K562 (cell line): Measurements from ENCODE around the gene RNASEH2C. TPM values are rescaled to one million over a fixed set of nuclear protein-coding genes. Genes with fewer than 3 reads are reported as not detected.

ENCODE experiments used
- ARHGAP35 ChIP-seq: fragments of 450-650 bp; IDR thresholded peaks from 2 replicates; pipeline ENCODE4 v1.6.1; 2018; ENCODE audit not compliant: partially characterized antibody
- ARID1B ChIP-seq: fragments of 450-650 bp; IDR thresholded peaks from 2 replicates; pipeline ENCODE4 v1.6.1; 2016; ENCODE audit warnings: antibody characterized with exemption, mild to moderate bottlenecking, inconsistent platforms
- BCOR ChIP-seq: fragments of 450-650 bp; IDR thresholded peaks from 2 replicates; pipeline ENCODE4 v1.6.1; 2016
- CBFA2T2 ChIP-seq: fragments of 450-650 bp; conservative IDR thresholded peaks from 2 replicates; pipeline ENCODE4 v1.6.1; 2017; ENCODE audit warnings: mild to moderate bottlenecking
- DDX20 ChIP-seq: fragments of 450-650 bp; IDR thresholded peaks from 2 replicates; pipeline ENCODE4 v1.6.1; 2016; ENCODE audit warnings: missing genetic modification characterization, low read depth, mild to moderate bottlenecking, missing compliant biosample characterization, moderate library complexity
- FOXA3 ChIP-seq, 2 experiments: fragments of 450-650 bp in 1 of 2; sonication (generic) in 1 of 2; formaldehyde crosslinking; IDR thresholded peaks in 1 of 2; conservative IDR thresholded peaks in 1 of 2; 2 replicates each; pipeline versions ENCODE4 v1.4.0 to v1.8.0; 2020 to 2022; ENCODE audit warnings: mild to moderate bottlenecking in 2 of 2, missing genetic modification reagents in 1 of 2
- MEIS2 ChIP-seq: fragments of 450-650 bp; IDR thresholded peaks from 2 replicates; pipeline ENCODE4 v1.6.1; 2014; ENCODE audit warnings: mild to moderate bottlenecking; ENCODE audit not compliant: partially characterized antibody
- MTA2 ChIP-seq: fragments of 450-650 bp; IDR thresholded peaks from 2 replicates; pipeline ENCODE4 v1.6.1; 2016; ENCODE audit warnings: low read depth
- POLR2AphosphoS2 ChIP-seq: IDR thresholded peaks from 2 replicates; pipeline ENCODE4 v1.6.1; 2012; ENCODE audit warnings: low read length, improper control_type of control experiment
- SIRT6 ChIP-seq: IDR thresholded peaks from one replicate; pipeline ENCODE4 v1.6.1; 2012; ENCODE audit warnings: low read depth, mild to moderate bottlenecking, control low read depth, inconsistent platforms, low read length, moderate library complexity
- SMAD3 ChIP-seq: fragments of 450-650 bp; formaldehyde crosslinking; conservative IDR thresholded peaks from 2 replicates; pipeline ENCODE4 v1.4.0; 2020; ENCODE audit warnings: mild to moderate bottlenecking
- TFAM ChIP-seq: fragments of 250-450 bp; sonication (Bioruptor Pico); conservative IDR thresholded peaks from 2 replicates; pipeline ENCODE4 v1.5.0; 2021; ENCODE audit warnings: mild to moderate bottlenecking, moderate library complexity
- ZKSCAN1 ChIP-seq: fragments of 150-350 bp; IDR thresholded peaks from 2 replicates; pipeline ENCODE4 v1.6.1; 2016; ENCODE audit warnings: low read depth, low read length
- ZNF347 ChIP-seq: fragments of 450-650 bp; formaldehyde crosslinking; IDR thresholded peaks from 2 replicates; pipeline ENCODE4 v1.4.0; 2020; ENCODE audit warnings: low read depth, mild to moderate bottlenecking, moderate library complexity
- ZNF41 ChIP-seq: fragments of 250-450 bp; sonication (Bioruptor Pico); conservative IDR thresholded peaks from 2 replicates; pipeline ENCODE4 v1.4.0; 2020; ENCODE audit warnings: mild to moderate bottlenecking
- ZNF449 ChIP-seq: fragments of 250-450 bp; sonication (Bioruptor Pico); IDR thresholded peaks from 2 replicates; pipeline ENCODE4 v1.8.0; 2022; ENCODE audit warnings: moderate library complexity, mild to moderate bottlenecking, inconsistent platforms
- ZNF764 ChIP-seq: fragments of 250-450 bp; sonication (Bioruptor Pico); IDR thresholded peaks from 2 replicates; pipeline ENCODE4 v1.4.0; 2020; ENCODE audit warnings: low read depth, mild to moderate bottlenecking, moderate library complexity
- polyA plus RNA-seq, 8 experiments: library from polyadenylated mRNA; depleted of rRNA in 4 of 8; stranded (reverse) in 5 of 8; unstranded in 3 of 8; fragments of >200 nt; fragmentation: Nextera tagmentation in 2 of 8; fragmentation: Illumina TruSeq in 1 of 8; extraction: Ambion mirVana in 2 of 8; extraction: Trizol in 1 of 8; gene quantifications; 2 replicates each; pipeline versions ENCODE4 v1.2.1 to v1.2.3, GENCODE V29; 2011 to 2014; ENCODE audit warnings: inconsistent platforms in 1 of 8, missing spikeins in 1 of 8
- total RNA-seq, 7 experiments: library from RNA; depleted of rRNA in 6 of 7; stranded (reverse); fragments of >200 nt in 6 of 7; fragmentation: Illumina TruSeq in 2 of 7; extraction: Trizol in 2 of 7; gene quantifications; 2 replicates each; pipeline versions ENCODE4 v1.2.1 to v1.2.3, GENCODE V29; 2011 to 2021; ENCODE audit warnings: low replicate concordance in 1 of 7
- TF ChIP-seq, protein P1 (sequence below): fragments of 450-650 bp; IDR thresholded peaks from 2 replicates; pipeline ENCODE4 v1.7.0; 2016; ENCODE audit warnings: borderline replicate concordance
- TF ChIP-seq, protein P2 (sequence below): sonication (generic); formaldehyde crosslinking; IDR thresholded peaks from 2 replicates; pipeline ENCODE4 v1.8.0; 2023; ENCODE audit warnings: mild to moderate bottlenecking, missing genetic modification reagents
- TF ChIP-seq, protein P3 (sequence below): fragments of 250-450 bp; sonication (Bioruptor Pico); IDR thresholded peaks from 2 replicates; pipeline ENCODE4 v1.5.0; 2021
- TF ChIP-seq, protein P4 (sequence below): fragments of 450-650 bp; IDR thresholded peaks from 2 replicates; pipeline ENCODE4 v1.6.1; 2014; ENCODE audit warnings: low read depth, mild to moderate bottlenecking, moderate library complexity, borderline replicate concordance

RNASEH2C gene
- total and polyA plus RNA-seq, 9 of the 15 experiments (the other 6 are each of a cell fraction or from before 2014, with no cell fraction given) = 5.4 to 78.2 (median 15.6) TPM

GRCh38 chr11:65719871-65720210 lies 757 bp downstream of the RNASEH2C start (continued):
- TF ChIP-seq, protein P1, sequence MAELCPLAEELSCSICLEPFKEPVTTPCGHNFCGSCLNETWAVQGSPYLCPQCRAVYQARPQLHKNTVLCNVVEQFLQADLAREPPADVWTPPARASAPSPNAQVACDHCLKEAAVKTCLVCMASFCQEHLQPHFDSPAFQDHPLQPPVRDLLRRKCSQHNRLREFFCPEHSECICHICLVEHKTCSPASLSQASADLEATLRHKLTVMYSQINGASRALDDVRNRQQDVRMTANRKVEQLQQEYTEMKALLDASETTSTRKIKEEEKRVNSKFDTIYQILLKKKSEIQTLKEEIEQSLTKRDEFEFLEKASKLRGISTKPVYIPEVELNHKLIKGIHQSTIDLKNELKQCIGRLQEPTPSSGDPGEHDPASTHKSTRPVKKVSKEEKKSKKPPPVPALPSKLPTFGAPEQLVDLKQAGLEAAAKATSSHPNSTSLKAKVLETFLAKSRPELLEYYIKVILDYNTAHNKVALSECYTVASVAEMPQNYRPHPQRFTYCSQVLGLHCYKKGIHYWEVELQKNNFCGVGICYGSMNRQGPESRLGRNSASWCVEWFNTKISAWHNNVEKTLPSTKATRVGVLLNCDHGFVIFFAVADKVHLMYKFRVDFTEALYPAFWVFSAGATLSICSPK = no peak
- TF ChIP-seq SIRT6 = no peak
- no peak for TF ChIP-seq DDX20 (tag)
- no peak for TF ChIP-seq ZNF449 (CRISPR knock-in tag)
- TF ChIP-seq ZNF41 (CRISPR knock-in tag) = no peak
- no peak for TF ChIP-seq TFAM (CRISPR knock-in tag)
- TF ChIP-seq, protein P2, sequence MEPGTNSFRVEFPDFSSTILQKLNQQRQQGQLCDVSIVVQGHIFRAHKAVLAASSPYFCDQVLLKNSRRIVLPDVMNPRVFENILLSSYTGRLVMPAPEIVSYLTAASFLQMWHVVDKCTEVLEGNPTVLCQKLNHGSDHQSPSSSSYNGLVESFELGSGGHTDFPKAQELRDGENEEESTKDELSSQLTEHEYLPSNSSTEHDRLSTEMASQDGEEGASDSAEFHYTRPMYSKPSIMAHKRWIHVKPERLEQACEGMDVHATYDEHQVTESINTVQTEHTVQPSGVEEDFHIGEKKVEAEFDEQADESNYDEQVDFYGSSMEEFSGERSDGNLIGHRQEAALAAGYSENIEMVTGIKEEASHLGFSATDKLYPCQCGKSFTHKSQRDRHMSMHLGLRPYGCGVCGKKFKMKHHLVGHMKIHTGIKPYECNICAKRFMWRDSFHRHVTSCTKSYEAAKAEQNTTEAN (CRISPR knock-in tag) = no peak
- TF ChIP-seq, protein P3, sequence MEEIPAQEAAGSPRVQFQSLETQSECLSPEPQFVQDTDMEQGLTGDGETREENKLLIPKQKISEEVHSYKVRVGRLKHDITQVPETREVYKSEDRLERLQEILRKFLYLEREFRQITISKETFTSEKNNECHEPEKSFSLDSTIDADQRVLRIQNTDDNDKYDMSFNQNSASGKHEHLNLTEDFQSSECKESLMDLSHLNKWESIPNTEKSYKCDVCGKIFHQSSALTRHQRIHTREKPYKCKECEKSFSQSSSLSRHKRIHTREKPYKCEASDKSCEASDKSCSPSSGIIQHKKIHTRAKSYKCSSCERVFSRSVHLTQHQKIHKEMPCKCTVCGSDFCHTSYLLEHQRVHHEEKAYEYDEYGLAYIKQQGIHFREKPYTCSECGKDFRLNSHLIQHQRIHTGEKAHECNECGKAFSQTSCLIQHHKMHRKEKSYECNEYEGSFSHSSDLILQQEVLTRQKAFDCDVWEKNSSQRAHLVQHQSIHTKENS = no peak
- TF ChIP-seq ZKSCAN1 = no peak
- no peak for TF ChIP-seq ZNF764 (CRISPR knock-in tag)
- no peak for TF ChIP-seq ZNF347 (CRISPR knock-in tag)
- TF ChIP-seq, protein P4, sequence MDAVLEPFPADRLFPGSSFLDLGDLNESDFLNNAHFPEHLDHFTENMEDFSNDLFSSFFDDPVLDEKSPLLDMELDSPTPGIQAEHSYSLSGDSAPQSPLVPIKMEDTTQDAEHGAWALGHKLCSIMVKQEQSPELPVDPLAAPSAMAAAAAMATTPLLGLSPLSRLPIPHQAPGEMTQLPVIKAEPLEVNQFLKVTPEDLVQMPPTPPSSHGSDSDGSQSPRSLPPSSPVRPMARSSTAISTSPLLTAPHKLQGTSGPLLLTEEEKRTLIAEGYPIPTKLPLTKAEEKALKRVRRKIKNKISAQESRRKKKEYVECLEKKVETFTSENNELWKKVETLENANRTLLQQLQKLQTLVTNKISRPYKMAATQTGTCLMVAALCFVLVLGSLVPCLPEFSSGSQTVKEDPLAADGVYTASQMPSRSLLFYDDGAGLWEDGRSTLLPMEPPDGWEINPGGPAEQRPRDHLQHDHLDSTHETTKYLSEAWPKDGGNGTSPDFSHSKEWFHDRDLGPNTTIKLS = no peak
- TF ChIP-seq FOXA3 (CRISPR knock-in tag; conservative IDR thresholded peaks at IDR 0.05 in 1 of 2, IDR thresholded peaks at IDR 0.05 in 1 of 2) = no peak
- no peak; the same call in 1 of the 2 replicates for TF ChIP-seq POLR2AphosphoS2
- TF ChIP-seq ARID1B = no peak; the same call in 1 of the 2 replicates
- TF ChIP-seq CBFA2T2 = no peak
- TF ChIP-seq SMAD3 (CRISPR knock-in tag) = no peak
- no peak for TF ChIP-seq MEIS2
- TF ChIP-seq ARHGAP35 = no peak
- TF ChIP-seq BCOR = no peak
- TF ChIP-seq MTA2 = no peak
